GM21717 (cell line): ENCODE data around the gene OPCML.

Experiments used
- ATAC-seq: cut with Tn5 transposase; IDR thresholded peaks from one replicate; pipeline ENCODE4 v1.9.1; 2021; ENCODE audit warnings: mild to moderate bottlenecking, moderate library complexity; ENCODE audit not compliant: unreplicated experiment

OPCML gene

GRCh38 chr11:133362156-133362555, 170.1 kb downstream of the OPCML start:
- no peak for ATAC-seq

- no peak for ATAC-seq
Measured at GRCh38 chr11:133361689-133361994, 170.7 kb downstream of the OPCML start.

- ATAC-seq: no peak
Measured at GRCh38 chr11:133360860-133361688, 171.2 kb downstream of the OPCML start.

- no peak for ATAC-seq
Measured at GRCh38 chr11:133355095-133355494, 177.2 kb downstream of the OPCML start.

- ATAC-seq: no peak
Measured at GRCh38 chr11:133354069-133354468, 178.2 kb downstream of the OPCML start.

GRCh38 chr11:133350045-133350444, 182.3 kb downstream of the OPCML start:
- no peak for ATAC-seq

GRCh38 chr11:133347988-133348387, 184.3 kb downstream of the OPCML start:
- ATAC-seq: no peak

GRCh38 chr11:133346137-133346536, 186.2 kb downstream of the OPCML start:
- no peak for ATAC-seq

GRCh38 chr11:133343951-133344350, 188.3 kb downstream of the OPCML start:
- ATAC-seq: no peak

- no peak for ATAC-seq
Measured at GRCh38 chr11:133339495-133340140, 192.7 kb downstream of the OPCML start.

GRCh38 chr11:133338588-133338987, 193.7 kb downstream of the OPCML start:
- ATAC-seq: no peak

- ATAC-seq: no peak
Measured at GRCh38 chr11:133337951-133338418, 194.3 kb downstream of the OPCML start.

- ATAC-seq: no peak
Measured at GRCh38 chr11:133337193-133337592, 195.1 kb downstream of the OPCML start.

- ATAC-seq: no peak
Measured at GRCh38 chr11:133331031-133331430, 201.3 kb downstream of the OPCML start.

GRCh38 chr11:133326849-133327248, 205.5 kb downstream of the OPCML start:
- no peak for ATAC-seq

GRCh38 chr11:133326332-133326731, 206.0 kb downstream of the OPCML start:
- ATAC-seq: no peak

- no peak for ATAC-seq
Measured at GRCh38 chr11:133325711-133326110, 206.6 kb downstream of the OPCML start.

GRCh38 chr11:133323354-133323753, 208.9 kb downstream of the OPCML start:
- no peak for ATAC-seq

GRCh38 chr11:133318221-133318620, 214.1 kb downstream of the OPCML start:
- no peak for ATAC-seq

- ATAC-seq: no peak
Measured at GRCh38 chr11:133311230-133311629, 221.1 kb downstream of the OPCML start.

- ATAC-seq: no peak
Measured at GRCh38 chr11:133306019-133306418, 226.3 kb downstream of the OPCML start.

GRCh38 chr11:133305208-133305956, 226.9 kb downstream of the OPCML start:
- no peak for ATAC-seq
